ENCODE measurements around the gene AMBP. TPM values are rescaled to one million over a fixed set of nuclear protein-coding genes. Genes with fewer than 3 reads are reported as not detected.
A peak's percentile ranks its signal among the peaks of the same experiment; 100 is the strongest.

AMBP gene
- total and polyA plus RNA-seq, 4 donors = 3,440 to 6,678 (median 4,863) TPM

DNA sequence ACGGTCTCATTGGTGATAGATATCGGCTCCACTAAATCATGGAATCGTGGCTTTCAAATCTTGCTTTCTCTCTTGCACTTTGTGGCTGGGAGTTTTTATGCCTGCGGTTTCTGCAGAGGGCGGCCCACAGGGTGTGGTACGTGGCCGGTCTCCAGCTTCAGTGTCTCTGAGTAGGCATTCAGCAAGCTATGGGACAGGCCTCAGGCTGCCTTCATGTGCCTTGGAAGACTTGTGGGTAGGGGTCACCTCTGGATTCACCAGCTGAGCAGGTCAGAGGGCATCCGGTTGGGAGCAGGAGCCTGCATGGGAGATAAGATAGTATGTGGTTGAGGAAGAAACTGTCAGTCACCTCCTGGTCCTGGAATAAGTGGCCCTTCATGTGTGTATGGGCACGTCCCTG is 47.7 kb downstream of the AMBP start:
- H3K9ac ChIP-seq (ENCODE audit: low read depth in 1 of 2, low read length in 2 of 2) = no peak overlapping the region
- no peaks in the 10 kb centered on the region for H3K27me3 ChIP-seq (ENCODE audit: control insufficient read depth in 4 of 4, insufficient read depth in 4 of 4, low read length in 3 of 4)
- H3K9me3 ChIP-seq (ENCODE audit: control insufficient read depth in 4 of 4, low read length in 3 of 4) = no peaks in the 10 kb centered on the region
- no peak overlapping the region for H3K4me3 ChIP-seq (ENCODE audit: low read depth in 1 of 3, low read length in 3 of 3)
- WGBS = 93% methylated on average over 9 of the region's 9 CpGs
- H3K27ac ChIP-seq (ENCODE audit: low read depth in 1 of 2, low read length in 2 of 2) = no peak overlapping the region
- DNase-seq (ENCODE audit: low spot score) = peak; percentile 9
- no peaks in the 10 kb centered on the region for H3K4me1 ChIP-seq (ENCODE audit: control insufficient read depth in 4 of 4, insufficient read depth in 4 of 4, low read length in 3 of 4)
- peaks cover under 1 to 45% (median 6%) of the 10 kb centered on the region in 4 donors for H3K36me3 ChIP-seq (ENCODE audit: control insufficient read depth in 4 of 4, insufficient read depth in 3 of 4, low read depth in 1 of 4, low read length in 3 of 4)
- TF ChIP-seq RAD21 (IDR thresholded peaks at IDR 0.05) (no peak), NR2F2 (IDR thresholded peaks at IDR 0.05) (no peak), FOXA2 (IDR thresholded peaks at IDR 0.05) (no peak), JUND (IDR thresholded peaks at IDR 0.05) (no peak), SP1 (IDR thresholded peaks at IDR 0.05) (no peak), FOXA1 (IDR thresholded peaks at IDR 0.05) (no peak), HNF4G (IDR thresholded peaks at IDR 0.05) (no peak), YY1 (IDR thresholded peaks at IDR 0.05) (no peak), GABPA (IDR thresholded peaks at IDR 0.05 in 1 of 2, conservative IDR thresholded peaks at IDR 0.05 in 1 of 2) (no peak)
- TF ChIP-seq, protein P1, sequence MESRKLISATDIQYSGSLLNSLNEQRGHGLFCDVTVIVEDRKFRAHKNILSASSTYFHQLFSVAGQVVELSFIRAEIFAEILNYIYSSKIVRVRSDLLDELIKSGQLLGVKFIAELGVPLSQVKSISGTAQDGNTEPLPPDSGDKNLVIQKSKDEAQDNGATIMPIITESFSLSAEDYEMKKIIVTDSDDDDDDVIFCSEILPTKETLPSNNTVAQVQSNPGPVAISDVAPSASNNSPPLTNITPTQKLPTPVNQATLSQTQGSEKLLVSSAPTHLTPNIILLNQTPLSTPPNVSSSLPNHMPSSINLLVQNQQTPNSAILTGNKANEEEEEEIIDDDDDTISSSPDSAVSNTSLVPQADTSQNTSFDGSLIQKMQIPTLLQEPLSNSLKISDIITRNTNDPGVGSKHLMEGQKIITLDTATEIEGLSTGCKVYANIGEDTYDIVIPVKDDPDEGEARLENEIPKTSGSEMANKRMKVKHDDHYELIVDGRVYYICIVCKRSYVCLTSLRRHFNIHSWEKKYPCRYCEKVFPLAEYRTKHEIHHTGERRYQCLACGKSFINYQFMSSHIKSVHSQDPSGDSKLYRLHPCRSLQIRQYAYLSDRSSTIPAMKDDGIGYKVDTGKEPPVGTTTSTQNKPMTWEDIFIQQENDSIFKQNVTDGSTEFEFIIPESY (IDR thresholded peaks at IDR 0.05) = no peak
- TF ChIP-seq, protein P2, sequence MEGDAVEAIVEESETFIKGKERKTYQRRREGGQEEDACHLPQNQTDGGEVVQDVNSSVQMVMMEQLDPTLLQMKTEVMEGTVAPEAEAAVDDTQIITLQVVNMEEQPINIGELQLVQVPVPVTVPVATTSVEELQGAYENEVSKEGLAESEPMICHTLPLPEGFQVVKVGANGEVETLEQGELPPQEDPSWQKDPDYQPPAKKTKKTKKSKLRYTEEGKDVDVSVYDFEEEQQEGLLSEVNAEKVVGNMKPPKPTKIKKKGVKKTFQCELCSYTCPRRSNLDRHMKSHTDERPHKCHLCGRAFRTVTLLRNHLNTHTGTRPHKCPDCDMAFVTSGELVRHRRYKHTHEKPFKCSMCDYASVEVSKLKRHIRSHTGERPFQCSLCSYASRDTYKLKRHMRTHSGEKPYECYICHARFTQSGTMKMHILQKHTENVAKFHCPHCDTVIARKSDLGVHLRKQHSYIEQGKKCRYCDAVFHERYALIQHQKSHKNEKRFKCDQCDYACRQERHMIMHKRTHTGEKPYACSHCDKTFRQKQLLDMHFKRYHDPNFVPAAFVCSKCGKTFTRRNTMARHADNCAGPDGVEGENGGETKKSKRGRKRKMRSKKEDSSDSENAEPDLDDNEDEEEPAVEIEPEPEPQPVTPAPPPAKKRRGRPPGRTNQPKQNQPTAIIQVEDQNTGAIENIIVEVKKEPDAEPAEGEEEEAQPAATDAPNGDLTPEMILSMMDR (IDR thresholded peaks at IDR 0.05; ENCODE audit: low read depth, low read length, missing input control) = no peak

DNA sequence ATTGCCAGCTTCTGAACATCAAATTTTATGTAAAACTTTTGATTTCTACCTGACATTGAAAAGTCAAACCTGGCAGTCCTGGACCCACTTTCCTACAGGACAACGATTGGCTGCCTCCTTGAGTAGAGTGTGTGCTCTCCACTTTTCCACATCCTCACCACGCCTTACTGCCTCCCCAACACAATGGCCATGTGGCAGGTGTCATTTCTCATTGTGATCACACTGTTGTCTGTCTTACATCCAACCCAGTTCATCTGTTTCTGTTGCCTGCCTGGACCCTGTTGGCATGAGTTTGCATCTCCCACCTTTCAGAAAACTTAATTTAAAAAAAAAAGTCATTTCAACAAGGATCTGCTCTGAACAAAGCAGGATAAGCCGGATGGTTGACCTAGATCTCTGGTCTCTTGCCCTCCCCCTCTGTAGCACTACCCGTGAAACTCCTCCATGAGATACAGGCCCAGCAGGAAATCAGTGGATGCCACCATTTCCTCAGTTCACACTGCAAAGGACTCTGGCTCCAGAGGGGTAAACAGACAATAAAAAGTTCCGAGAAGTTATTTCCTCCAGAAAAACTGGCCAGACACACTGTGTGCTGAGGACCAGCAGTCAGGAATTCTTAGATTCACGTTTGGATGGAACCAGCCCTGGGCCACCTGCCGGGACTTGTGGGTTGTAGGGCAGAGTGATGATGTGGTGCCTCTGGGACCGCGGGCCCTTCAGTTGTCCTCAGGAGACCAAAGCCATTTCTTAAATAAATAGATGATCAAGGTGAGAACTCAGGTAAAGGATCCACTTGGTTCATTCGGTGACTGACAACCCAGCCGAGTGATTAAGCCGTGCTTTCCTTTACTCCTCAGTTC is 48.6 kb downstream of the AMBP start:
- no peaks in the 10 kb centered on the region for H3K4me1 ChIP-seq (ENCODE audit: control insufficient read depth in 4 of 4, insufficient read depth in 4 of 4, low read length in 3 of 4)
- peaks cover 0 to 40% (median 4%) of the 10 kb centered on the region in 4 donors for H3K36me3 ChIP-seq (ENCODE audit: control insufficient read depth in 4 of 4, insufficient read depth in 3 of 4, low read depth in 1 of 4, low read length in 3 of 4)
- no peak overlapping the region for H3K9ac ChIP-seq (ENCODE audit: low read depth in 1 of 2, low read length in 2 of 2)
- no peak overlapping the region for H3K4me3 ChIP-seq (ENCODE audit: low read depth in 1 of 3, low read length in 3 of 3)
- no peak overlapping the region for H3K27ac ChIP-seq (ENCODE audit: low read depth in 1 of 2, low read length in 2 of 2)
- TF ChIP-seq, protein P3, sequence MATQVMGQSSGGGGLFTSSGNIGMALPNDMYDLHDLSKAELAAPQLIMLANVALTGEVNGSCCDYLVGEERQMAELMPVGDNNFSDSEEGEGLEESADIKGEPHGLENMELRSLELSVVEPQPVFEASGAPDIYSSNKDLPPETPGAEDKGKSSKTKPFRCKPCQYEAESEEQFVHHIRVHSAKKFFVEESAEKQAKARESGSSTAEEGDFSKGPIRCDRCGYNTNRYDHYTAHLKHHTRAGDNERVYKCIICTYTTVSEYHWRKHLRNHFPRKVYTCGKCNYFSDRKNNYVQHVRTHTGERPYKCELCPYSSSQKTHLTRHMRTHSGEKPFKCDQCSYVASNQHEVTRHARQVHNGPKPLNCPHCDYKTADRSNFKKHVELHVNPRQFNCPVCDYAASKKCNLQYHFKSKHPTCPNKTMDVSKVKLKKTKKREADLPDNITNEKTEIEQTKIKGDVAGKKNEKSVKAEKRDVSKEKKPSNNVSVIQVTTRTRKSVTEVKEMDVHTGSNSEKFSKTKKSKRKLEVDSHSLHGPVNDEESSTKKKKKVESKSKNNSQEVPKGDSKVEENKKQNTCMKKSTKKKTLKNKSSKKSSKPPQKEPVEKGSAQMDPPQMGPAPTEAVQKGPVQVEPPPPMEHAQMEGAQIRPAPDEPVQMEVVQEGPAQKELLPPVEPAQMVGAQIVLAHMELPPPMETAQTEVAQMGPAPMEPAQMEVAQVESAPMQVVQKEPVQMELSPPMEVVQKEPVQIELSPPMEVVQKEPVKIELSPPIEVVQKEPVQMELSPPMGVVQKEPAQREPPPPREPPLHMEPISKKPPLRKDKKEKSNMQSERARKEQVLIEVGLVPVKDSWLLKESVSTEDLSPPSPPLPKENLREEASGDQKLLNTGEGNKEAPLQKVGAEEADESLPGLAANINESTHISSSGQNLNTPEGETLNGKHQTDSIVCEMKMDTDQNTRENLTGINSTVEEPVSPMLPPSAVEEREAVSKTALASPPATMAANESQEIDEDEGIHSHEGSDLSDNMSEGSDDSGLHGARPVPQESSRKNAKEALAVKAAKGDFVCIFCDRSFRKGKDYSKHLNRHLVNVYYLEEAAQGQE (IDR thresholded peaks at IDR 0.05) = no peak
- no peak for TF ChIP-seq SP1 (IDR thresholded peaks at IDR 0.05)
- TF ChIP-seq FOXA1 (IDR thresholded peaks at IDR 0.05) = no peak
- TF ChIP-seq RXRA (IDR thresholded peaks at IDR 0.05) = no peak
- TF ChIP-seq, protein P4, sequence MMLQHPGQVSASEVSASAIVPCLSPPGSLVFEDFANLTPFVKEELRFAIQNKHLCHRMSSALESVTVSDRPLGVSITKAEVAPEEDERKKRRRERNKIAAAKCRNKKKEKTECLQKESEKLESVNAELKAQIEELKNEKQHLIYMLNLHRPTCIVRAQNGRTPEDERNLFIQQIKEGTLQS (IDR thresholded peaks at IDR 0.05) = no peak
- TF ChIP-seq, protein P1 (IDR thresholded peaks at IDR 0.05) = no peak
- TF ChIP-seq RAD21 (IDR thresholded peaks at IDR 0.05) = no peak
- TF ChIP-seq JUND (IDR thresholded peaks at IDR 0.05) = no peak
- TF ChIP-seq TAF1 (conservative IDR thresholded peaks at IDR 0.05) = no peak
- TF ChIP-seq NR2F2 (IDR thresholded peaks at IDR 0.05) = no peak
- no peak for TF ChIP-seq GABPA (IDR thresholded peaks at IDR 0.05 in 1 of 2, conservative IDR thresholded peaks at IDR 0.05 in 1 of 2)
- TF ChIP-seq FOXA2 (IDR thresholded peaks at IDR 0.05) = no peak
- H3K9me3 ChIP-seq (ENCODE audit: control insufficient read depth in 4 of 4, low read length in 3 of 4) = no peaks in the 10 kb centered on the region
- peak; percentile 26 for DNase-seq (ENCODE audit: low spot score)
- WGBS = 89% methylated on average over 12 of the region's 12 CpGs
- H3K27me3 ChIP-seq (ENCODE audit: control insufficient read depth in 4 of 4, insufficient read depth in 4 of 4, low read length in 3 of 4) = no peaks in the 10 kb centered on the region
